SU-DHL-6 (cell line): Measurements from ENCODE around the gene PARP14.
"Not testable (repeated sequence)": the region's sequence is repeated elsewhere in the genome, so short reads cannot be mapped to it uniquely, and the experiment has no call there.

Source experiments
- H2AFZ ChIP-seq: fragments of 200-600 bp; sonication (generic); 2 replicates; pipeline ENCODE4 v1.6.1; 2014; ENCODE audit warnings: low read depth, mild to moderate bottlenecking, moderate library complexity, mixed read lengths, antibody characterized with exemption, low read length; ENCODE audit not compliant: severe bottlenecking
- H3F3A ChIP-seq: fragments of 200-600 bp; shearing (Covaris generic); 2 replicates; pipeline ENCODE4 v1.6.0; 2016; ENCODE audit warnings: antibody characterized with exemption, mild to moderate bottlenecking; ENCODE audit not compliant: insufficient read depth
- H3K27ac ChIP-seq: fragments of 200-600 bp; sonication (generic); 2 replicates; pipeline ENCODE4 v1.5.1; 2016; ENCODE audit warnings: low read depth, mild to moderate bottlenecking, low read length, moderate library complexity, mixed read lengths
- H3K27me3 ChIP-seq: fragments of 200-600 bp; sonication (generic), shearing (Covaris generic); 2 replicates; pipeline ENCODE4 v1.6.0; 2014; ENCODE audit warnings: mild to moderate bottlenecking, low read length
- H3K36me3 ChIP-seq: fragments of 200-600 bp; sonication (generic); 2 replicates; pipeline ENCODE4 v1.6.1; 2014; ENCODE audit warnings: mild to moderate bottlenecking, low read length, mixed read lengths
- H3K4me2 ChIP-seq: fragments of 300-600, 200-600 bp; shearing (Covaris generic), sonication (generic); 2 replicates; pipeline ENCODE4 v1.6.0; 2014; ENCODE audit warnings: low read length, low read depth, mild to moderate bottlenecking; ENCODE audit not compliant: poor library complexity, severe bottlenecking
- H3K4me3 ChIP-seq: fragments of 200-600 bp; sonication (generic); 2 replicates; pipeline ENCODE4 v1.5.1; 2014; ENCODE audit warnings: antibody characterized with exemption, low read length, mild to moderate bottlenecking, mixed read lengths; ENCODE audit not compliant: insufficient read depth, poor library complexity, severe bottlenecking
- H3K79me2 ChIP-seq: fragments of 200-600 bp; sonication (generic); 2 replicates; pipeline ENCODE4 v1.6.1; 2014; ENCODE audit warnings: mild to moderate bottlenecking, low read length, moderate library complexity; ENCODE audit not compliant: insufficient read depth
- H3K9ac ChIP-seq: fragments of 200-600 bp; sonication (generic); 2 replicates; pipeline ENCODE4 v1.7.0; 2014; ENCODE audit warnings: mild to moderate bottlenecking, low read length
- H3K9me2 ChIP-seq: fragments of 200-600 bp; sonication (generic); replicated peaks from 2 replicates; pipeline ENCODE4 v1.6.1; 2014; ENCODE audit warnings: low read length; ENCODE audit not compliant: insufficient read depth
- H3K9me3 ChIP-seq: fragments of 200-600 bp; sonication (generic); 2 replicates; pipeline ENCODE4 v1.6.1; 2014; ENCODE audit warnings: low read length, mixed read lengths; ENCODE audit not compliant: insufficient read depth
- H4K20me1 ChIP-seq: fragments of 200-600 bp; sonication (generic); 2 replicates; pipeline ENCODE4 v1.6.1; 2014; ENCODE audit warnings: low read depth, mild to moderate bottlenecking, antibody characterized with exemption, low read length, moderate library complexity, mixed read lengths
- EZH2phosphoT487 ChIP-seq: fragments of 200-600 bp; sonication (generic), shearing (Covaris generic); conservative IDR thresholded peaks from 2 replicates; pipeline ENCODE4 v1.6.1; 2018; ENCODE audit warnings: mild to moderate bottlenecking, antibody characterized with exemption, low read length, moderate library complexity, mixed read lengths
- TF ChIP-seq, protein P1 (sequence below): fragments of 200-600 bp; sonication (generic); IDR thresholded peaks from one replicate; pipeline ENCODE4 v1.5.1; 2017; ENCODE audit warnings: antibody characterized with exemption, mild to moderate bottlenecking, low read length, moderate library complexity; ENCODE audit not compliant: insufficient read depth, poor library complexity, severe bottlenecking

Gene PARP14

DNA sequence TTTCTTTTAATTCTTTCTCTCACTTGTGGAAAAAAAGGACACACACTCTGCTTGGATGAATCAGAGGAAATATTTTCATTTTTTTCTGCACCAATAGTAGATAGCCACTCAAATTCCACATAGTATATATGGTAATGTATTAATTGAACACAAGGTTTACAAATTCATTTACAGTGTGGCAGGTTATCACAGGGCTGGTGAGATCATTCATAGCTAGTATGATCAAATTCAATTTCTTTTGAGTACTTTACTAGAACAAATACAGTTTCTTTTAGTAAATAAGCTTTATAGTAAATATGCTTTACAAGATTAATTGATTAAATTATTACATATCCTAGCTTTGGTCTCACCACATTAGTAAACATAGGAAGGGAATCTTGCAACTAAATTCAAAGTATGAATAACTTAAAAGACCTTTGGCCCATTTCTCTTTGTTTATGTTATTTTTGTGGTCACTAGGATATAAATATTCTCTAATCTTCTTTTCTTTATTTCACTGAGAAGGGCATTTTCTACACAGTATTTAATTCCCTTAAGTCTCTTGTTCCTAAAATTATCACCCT lies 40.1 kb upstream of the PARP14 start:
- H3K9me2 ChIP-seq = no peaks in the 10 kb centered on the region
- H3K36me3 ChIP-seq = no peaks in the 10 kb centered on the region
- H3F3A ChIP-seq = no peaks in the 10 kb centered on the region
- no peak overlapping the region for H3K27ac ChIP-seq
- no peaks in the 10 kb centered on the region for H3K27me3 ChIP-seq
- H3K4me2 ChIP-seq = no peak overlapping the region
- H3K4me3 ChIP-seq = no peak overlapping the region
- no peaks in the 10 kb centered on the region for H3K79me2 ChIP-seq
- no peak overlapping the region for H2AFZ ChIP-seq
- H3K9ac ChIP-seq = no peak overlapping the region
- H3K9me3 ChIP-seq = no peaks in the 10 kb centered on the region
- TF ChIP-seq, protein P1, sequence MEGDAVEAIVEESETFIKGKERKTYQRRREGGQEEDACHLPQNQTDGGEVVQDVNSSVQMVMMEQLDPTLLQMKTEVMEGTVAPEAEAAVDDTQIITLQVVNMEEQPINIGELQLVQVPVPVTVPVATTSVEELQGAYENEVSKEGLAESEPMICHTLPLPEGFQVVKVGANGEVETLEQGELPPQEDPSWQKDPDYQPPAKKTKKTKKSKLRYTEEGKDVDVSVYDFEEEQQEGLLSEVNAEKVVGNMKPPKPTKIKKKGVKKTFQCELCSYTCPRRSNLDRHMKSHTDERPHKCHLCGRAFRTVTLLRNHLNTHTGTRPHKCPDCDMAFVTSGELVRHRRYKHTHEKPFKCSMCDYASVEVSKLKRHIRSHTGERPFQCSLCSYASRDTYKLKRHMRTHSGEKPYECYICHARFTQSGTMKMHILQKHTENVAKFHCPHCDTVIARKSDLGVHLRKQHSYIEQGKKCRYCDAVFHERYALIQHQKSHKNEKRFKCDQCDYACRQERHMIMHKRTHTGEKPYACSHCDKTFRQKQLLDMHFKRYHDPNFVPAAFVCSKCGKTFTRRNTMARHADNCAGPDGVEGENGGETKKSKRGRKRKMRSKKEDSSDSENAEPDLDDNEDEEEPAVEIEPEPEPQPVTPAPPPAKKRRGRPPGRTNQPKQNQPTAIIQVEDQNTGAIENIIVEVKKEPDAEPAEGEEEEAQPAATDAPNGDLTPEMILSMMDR = no peak
- TF ChIP-seq EZH2phosphoT487 = no peak
- H4K20me1 ChIP-seq = no peaks in the 10 kb centered on the region

- Histone ChIP-seq H3F3A (no peaks in the 10 kb centered on the region), H3K4me2 (no peak overlapping the region), H3K27ac (no peak overlapping the region), H3K9me2 (no peaks in the 10 kb centered on the region), H2AFZ (no peak overlapping the region), H3K27me3 (no peaks in the 10 kb centered on the region), H3K9me3 (no peaks in the 10 kb centered on the region), H3K36me3 (no peaks in the 10 kb centered on the region), H3K79me2 (no peaks in the 10 kb centered on the region), H4K20me1 (no peaks in the 10 kb centered on the region), H3K9ac (no peak overlapping the region), H3K4me3 (no peak overlapping the region)
- TF ChIP-seq, protein P1 = no peak
- TF ChIP-seq EZH2phosphoT487 = no peak
Observed at GRCh38 chr3:122642935-122643334, 37.7 kb upstream of the PARP14 start.

DNA sequence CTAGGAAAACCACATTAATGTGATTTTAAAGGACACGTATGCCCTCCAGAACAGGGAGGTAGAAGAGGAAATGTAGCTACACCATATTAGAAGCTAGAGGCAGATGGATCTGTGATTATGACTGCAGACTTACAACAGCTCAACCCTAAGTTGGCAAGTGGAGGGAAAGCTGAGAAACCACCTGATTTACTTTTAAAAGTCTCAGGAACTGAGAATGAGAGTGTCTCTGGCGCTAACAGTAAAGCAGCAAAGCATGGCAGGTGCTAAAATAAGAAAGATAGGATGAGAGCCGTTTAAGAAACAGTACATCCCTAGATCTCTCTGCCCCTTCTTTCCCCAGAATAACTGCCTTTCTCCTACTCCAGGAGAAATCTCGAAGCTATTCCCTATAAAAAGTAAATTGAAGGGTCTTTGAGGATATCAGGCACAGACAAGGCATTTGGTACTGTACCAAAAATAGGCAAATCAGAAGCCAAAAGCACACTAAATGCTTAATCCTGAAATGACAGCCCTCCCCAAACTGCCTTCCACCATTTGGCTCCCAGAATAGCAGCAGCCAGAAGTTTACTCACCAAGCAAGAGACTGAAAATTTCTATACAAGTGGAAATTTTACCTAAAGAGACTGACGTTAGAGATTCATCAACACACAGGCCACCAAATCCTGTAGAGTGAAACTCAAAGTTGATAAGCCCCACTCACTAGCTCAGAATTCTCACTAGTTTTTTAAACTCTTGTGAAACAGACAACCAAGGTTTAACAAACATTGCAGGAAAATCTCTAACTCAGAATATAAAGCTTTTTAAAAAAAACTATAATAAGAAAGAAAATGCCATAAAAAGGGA lies 34.3 kb upstream of the PARP14 start:
- H3K36me3 ChIP-seq = no peaks in the 10 kb centered on the region
- no peaks in the 10 kb centered on the region for H3K9me3 ChIP-seq
- H2AFZ ChIP-seq = no peak overlapping the region
- no peak overlapping the region for H3K4me2 ChIP-seq
- H3F3A ChIP-seq = no peaks in the 10 kb centered on the region
- TF ChIP-seq, protein P1 = no peak
- TF ChIP-seq EZH2phosphoT487 = no peak
- no peaks in the 10 kb centered on the region for H3K79me2 ChIP-seq
- no peak overlapping the region for H3K4me3 ChIP-seq
- no peaks in the 10 kb centered on the region for H3K27me3 ChIP-seq
- no peaks in the 10 kb centered on the region for H3K9me2 ChIP-seq
- no peak overlapping the region for H3K9ac ChIP-seq
- H3K27ac ChIP-seq = no peak overlapping the region
- no peaks in the 10 kb centered on the region for H4K20me1 ChIP-seq

DNA sequence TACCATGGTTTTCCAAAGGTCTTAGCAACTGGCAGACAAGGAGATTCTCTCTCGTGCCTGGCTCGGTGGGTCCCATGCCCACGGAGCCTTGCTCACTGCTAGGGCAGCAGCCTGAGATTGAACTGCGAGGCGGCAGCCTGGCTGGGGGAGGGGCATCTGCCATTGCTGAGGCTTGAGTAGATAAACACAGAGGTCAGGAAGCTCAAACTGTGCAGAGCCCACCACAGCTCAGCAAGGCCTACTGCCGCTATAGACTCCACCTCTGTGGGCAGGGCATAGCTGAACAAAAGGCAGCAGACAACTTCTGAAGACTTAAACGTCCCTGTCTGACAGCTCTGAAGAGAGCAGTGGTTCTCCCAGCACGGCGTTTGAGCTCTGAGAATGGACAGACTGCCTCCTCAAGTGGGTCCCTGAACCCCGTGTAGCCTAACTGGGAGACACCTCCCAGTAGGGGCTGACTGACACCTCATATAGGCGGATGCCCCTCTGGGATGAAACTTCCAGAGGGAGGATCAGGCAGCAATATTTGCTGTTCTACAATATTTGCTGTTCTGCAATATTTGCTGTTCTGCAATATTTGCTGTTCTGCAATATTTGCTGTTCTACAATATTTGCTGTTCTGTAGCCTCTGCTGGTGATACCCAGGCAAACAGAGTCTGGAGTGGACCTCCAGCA lies 29.3 kb upstream of the PARP14 start:
- H3K9me2 ChIP-seq, H3K36me3 ChIP-seq, H3K79me2 ChIP-seq, H3K27me3 ChIP-seq, H3K4me3 ChIP-seq, H3K9ac ChIP-seq, H3F3A ChIP-seq, H4K20me1 ChIP-seq, H3K27ac ChIP-seq, H2AFZ ChIP-seq, H3K4me2 ChIP-seq, H3K9me3 ChIP-seq: not testable (repeated sequence)

DNA sequence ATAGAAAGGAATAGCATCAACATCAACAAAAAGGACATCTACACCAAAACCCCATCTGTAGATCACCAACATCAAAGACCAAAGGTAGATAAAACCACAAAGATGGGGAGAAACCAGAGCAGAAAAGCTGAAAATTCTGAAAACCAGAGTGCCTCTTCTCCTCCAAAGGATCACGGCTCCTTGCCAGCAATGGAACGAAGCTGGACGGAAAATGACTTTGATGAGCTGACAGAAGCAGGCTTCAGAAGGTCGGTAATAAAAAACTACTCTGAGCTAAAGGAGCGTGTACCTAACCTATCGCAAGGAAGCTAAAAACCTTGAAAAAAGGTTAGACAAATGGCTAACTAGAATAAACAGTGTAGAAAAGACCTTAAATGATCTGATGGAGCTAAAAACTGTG lies 28.7 kb upstream of the PARP14 start:
- H2AFZ ChIP-seq, H3K4me2 ChIP-seq, H3K4me3 ChIP-seq, H3K9me3 ChIP-seq, H3F3A ChIP-seq, H4K20me1 ChIP-seq, H3K27me3 ChIP-seq, H3K9me2 ChIP-seq, H3K9ac ChIP-seq, H3K36me3 ChIP-seq, H3K79me2 ChIP-seq, H3K27ac ChIP-seq: not testable (repeated sequence)
